OCI-LY3 (cell line): ENCODE results near the gene AGAP1.

Source experiments
- H2AFZ ChIP-seq: fragments of 200-600, 300-600 bp; shearing (Covaris generic); 2 replicates; pipeline ENCODE4 v1.6.0; 2014; ENCODE audit warnings: antibody characterized with exemption, low read depth, low read length
- H3K27ac ChIP-seq: fragments of 200-600, 300-600 bp; sonication (generic); 2 replicates; pipeline ENCODE4 v1.5.1; 2014; ENCODE audit warnings: mild to moderate bottlenecking, low read length, moderate library complexity, mixed read lengths
- H3K27me3 ChIP-seq: fragments of 200-600, 300-600 bp; sonication (generic); 2 replicates; pipeline ENCODE4 v1.6.1; 2014; ENCODE audit warnings: low read depth, low read length, mixed read lengths
- H3K36me3 ChIP-seq: fragments of 200-600, 300-600 bp; sonication (generic); replicated peaks from 2 replicates; pipeline ENCODE3; 2014; ENCODE audit warnings: low read depth, low read length, mixed read lengths
- H3K4me1 ChIP-seq: fragments of 300-600, 200-600 bp; sonication (generic); 2 replicates; pipeline ENCODE4 v1.6.1; 2014; ENCODE audit warnings: low read length, mixed read lengths
- H3K4me2 ChIP-seq: fragments of 200-600, 300-600 bp; sonication (generic); 2 replicates; pipeline ENCODE4 v1.6.1; 2014; ENCODE audit warnings: low read length, mixed read lengths
- H3K4me3 ChIP-seq: fragments of 300-600, 200-600 bp; sonication (generic); 2 replicates; pipeline ENCODE4 v1.5.1; 2014; ENCODE audit warnings: antibody characterized with exemption, mild to moderate bottlenecking, low read length, moderate library complexity
- H3K79me2 ChIP-seq: fragments of 300-600, 200-600 bp; shearing (Covaris generic); 2 replicates; pipeline ENCODE4 v1.6.1; 2014; ENCODE audit warnings: mild to moderate bottlenecking, low read length, mixed read lengths
- H3K9ac ChIP-seq: fragments of 300-600, 200-600 bp; shearing (Covaris generic); 2 replicates; pipeline ENCODE4 v1.6.0; 2014; ENCODE audit warnings: mild to moderate bottlenecking, low read length, moderate library complexity
- H3K9me3 ChIP-seq: fragments of 200-600, 300-600 bp; shearing (Covaris generic); 2 replicates; pipeline ENCODE4 v1.6.1; 2014; ENCODE audit warnings: low read length, mixed read lengths; ENCODE audit not compliant: insufficient read depth
- H4K20me1 ChIP-seq: fragments of 200-600, 300-600 bp; sonication (generic); 2 replicates; pipeline ENCODE4 v1.6.1; 2016; ENCODE audit warnings: low read length, mixed read lengths; ENCODE audit not compliant: insufficient read depth
- CTCF ChIP-seq: fragments of 200-600, 300-600 bp; sonication (generic); IDR thresholded peaks from 2 replicates; pipeline ENCODE4 v1.5.1; 2014; ENCODE audit warnings: antibody characterized with exemption, low read length, low read depth
- EZH2phosphoT487 ChIP-seq: fragments of 200-600 bp; shearing (Covaris generic); IDR thresholded peaks from 2 replicates; pipeline ENCODE4 v1.6.1; 2018; ENCODE audit warnings: antibody characterized with exemption, mixed run types, low read depth

The AGAP1 gene

DNA sequence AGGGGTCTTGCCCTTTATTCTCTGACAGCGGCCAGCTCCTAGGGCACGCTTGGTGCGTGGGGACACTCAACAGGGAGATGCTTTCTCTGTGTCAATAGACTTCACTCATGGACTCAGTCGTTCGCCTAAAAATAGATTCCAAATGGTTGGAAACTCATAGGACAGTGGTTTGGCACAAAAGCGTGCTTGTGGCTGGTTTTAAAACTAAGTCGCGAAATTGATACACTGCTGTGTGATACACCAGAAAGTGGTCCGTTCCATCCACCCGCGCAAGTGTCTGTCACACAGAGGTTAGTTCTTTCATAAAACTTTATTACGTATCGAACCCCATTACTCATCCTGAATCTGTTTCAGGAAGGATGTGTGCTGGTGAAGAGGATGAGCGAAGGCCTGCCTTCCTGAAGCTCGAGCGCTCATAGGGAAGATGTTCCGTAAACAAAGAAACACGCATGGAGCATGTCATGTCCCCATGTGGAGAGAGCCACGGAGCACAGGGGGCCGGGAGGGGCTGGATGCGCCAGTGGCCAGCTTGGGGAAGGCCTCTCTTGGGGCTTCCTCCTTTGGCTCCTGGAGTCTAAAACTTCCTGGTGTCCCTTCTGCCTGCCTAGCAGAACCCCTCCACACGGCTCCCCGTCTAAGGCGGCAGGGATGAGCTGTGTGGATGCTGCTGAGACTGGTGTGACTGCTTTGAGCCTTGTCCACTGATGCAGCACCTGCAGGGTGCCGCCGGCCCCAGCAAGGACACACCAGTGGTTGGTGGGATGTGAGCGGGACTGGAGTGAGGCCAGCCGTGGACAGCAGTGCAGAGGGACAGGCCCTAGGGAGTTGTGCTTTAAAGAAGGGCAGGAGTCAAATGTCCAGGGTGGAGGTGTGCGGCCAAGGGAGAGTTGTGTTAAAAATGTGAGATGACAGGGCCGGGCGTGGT is 467.1 kb downstream of the AGAP1 start:
- Histone ChIP-seq H3K79me2 (no peaks in the 10 kb centered on the region), H3K36me3 (no peaks in the 10 kb centered on the region), H3K4me1 (no peaks in the 10 kb centered on the region), H3K4me3 (no peak overlapping the region), H3K4me2 (no peak overlapping the region), H4K20me1 (no peaks in the 10 kb centered on the region), H2AFZ (no peak overlapping the region), H3K9me3 (no peaks in the 10 kb centered on the region), H3K27ac (no peak overlapping the region), H3K9ac (no peak overlapping the region), H3K27me3 (no peaks in the 10 kb centered on the region)
- TF ChIP-seq EZH2phosphoT487 (no peak), CTCF (no peak)

DNA sequence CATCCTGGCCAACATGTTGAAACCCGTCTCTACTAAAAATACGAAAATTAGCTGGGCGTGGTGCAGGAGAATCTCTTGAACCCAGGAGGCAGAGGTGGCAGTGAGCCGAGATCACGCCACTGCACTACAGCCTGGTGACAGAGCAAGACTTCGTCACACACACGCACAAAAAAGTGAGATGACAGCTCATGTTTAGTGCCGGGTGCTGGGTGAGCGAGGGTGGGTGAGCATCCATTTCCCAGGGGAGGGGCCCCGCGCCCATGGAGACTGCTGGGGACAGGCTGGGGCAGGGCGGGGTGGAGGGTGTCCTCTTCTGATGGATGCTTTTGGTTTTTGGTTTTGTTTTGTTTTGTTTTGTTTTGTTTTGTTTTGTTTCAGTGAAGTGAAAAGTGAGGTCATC is 467.9 kb downstream of the AGAP1 start:
- Histone ChIP-seq H3K4me1 (no peaks in the 10 kb centered on the region), H3K27me3 (no peaks in the 10 kb centered on the region)

GRCh38 chr2:235963853-235964577 is 470.2 kb downstream of the AGAP1 start:
- Histone ChIP-seq H2AFZ (no peak overlapping the region), H3K27ac (no peak overlapping the region), H3K4me2 (no peak overlapping the region), H3K79me2 (no peaks in the 10 kb centered on the region), H3K4me1 (no peaks in the 10 kb centered on the region), H4K20me1 (no peaks in the 10 kb centered on the region), H3K9ac (no peak overlapping the region), H3K4me3 (no peak overlapping the region), H3K36me3 (no peaks in the 10 kb centered on the region), H3K9me3 (no peaks in the 10 kb centered on the region), H3K27me3 (no peaks in the 10 kb centered on the region)
- TF ChIP-seq EZH2phosphoT487 (no peak), CTCF (no peak)

More for the DNA sequence above, 467.9 kb downstream of the AGAP1 start:
- Histone ChIP-seq H3K9ac (no peak overlapping the region), H2AFZ (no peak overlapping the region), H3K4me2 (no peak overlapping the region), H3K4me3 (no peak overlapping the region), H3K27ac (no peak overlapping the region), H4K20me1 (no peaks in the 10 kb centered on the region), H3K36me3 (no peaks in the 10 kb centered on the region), H3K9me3 (no peaks in the 10 kb centered on the region), H3K79me2 (no peaks in the 10 kb centered on the region)
- TF ChIP-seq EZH2phosphoT487 (no peak), CTCF (no peak)

GRCh38 chr2:235964787-235965390 is 471.0 kb downstream of the AGAP1 start:
- Histone ChIP-seq H3K9ac (no peak overlapping the region), H3K4me2 (no peak overlapping the region), H2AFZ (no peak overlapping the region), H3K4me3 (no peak overlapping the region), H3K36me3 (no peaks in the 10 kb centered on the region), H4K20me1 (no peaks in the 10 kb centered on the region), H3K79me2 (no peaks in the 10 kb centered on the region), H3K9me3 (no peaks in the 10 kb centered on the region), H3K27me3 (no peaks in the 10 kb centered on the region), H3K4me1 (no peaks in the 10 kb centered on the region), H3K27ac (no peak overlapping the region)
- TF ChIP-seq EZH2phosphoT487 (no peak), CTCF (no peak)
